Colonic mucosa (tissue), 4 donors: ENCODE results near the gene CBR3. TPM values are rescaled to one million over a fixed set of nuclear protein-coding genes. Genes with fewer than 3 reads are reported as not detected.

Experiments used
- DNase-seq: peaks from one replicate; pipeline ENCODE4 v3.0.0-alpha.2; 2020
- H3K27ac ChIP-seq: fragments of 200-600 bp; one replicate; pipeline ENCODE4 v1.8.0; 2021
- H3K27me3 ChIP-seq: fragments of 200-600 bp; one replicate; pipeline ENCODE4 v1.8.0; 2021
- H3K36me3 ChIP-seq: fragments of 200-600 bp; one replicate; pipeline ENCODE4 v1.8.0; 2021
- H3K4me1 ChIP-seq: fragments of 200-600 bp; one replicate; pipeline ENCODE4 v1.8.0; 2021; ENCODE audit warnings: mild to moderate bottlenecking
- H3K4me3 ChIP-seq: fragments of 200-600 bp; one replicate; pipeline ENCODE4 v1.8.0; 2021
- H3K9ac ChIP-seq, 2 donors: one replicate each; pipeline ENCODE4 v1.7.0; 2013; ENCODE audit warnings: control low read depth in 2 of 2, low read depth in 2 of 2, low read length in 2 of 2
- H3K9me3 ChIP-seq: fragments of 200-600 bp; one replicate; pipeline ENCODE4 v1.8.0; 2021
- CTCF ChIP-seq: fragments of 200-600 bp; IDR thresholded peaks from one replicate; pipeline ENCODE4 v1.8.0; 2022; ENCODE audit warnings: antibody characterized with exemption, mild to moderate bottlenecking
- intact Hi-C: fragments of 100-400 bp; cut with DNase I; formaldehyde crosslinking; loops from one replicate; pipeline ENCODE4 v1.14.1; 2022
- total RNA-seq, 2 donors: library from RNA; stranded (reverse); fragmentation: NEBNext Ultra II Directional in 1 of 2; extraction: Animal tissue kit (Norgen Biotek cat#: 25700) in 1 of 2; gene quantifications; one replicate each; pipeline ENCODE4 v1.2.1, GENCODE V29; 2021
- donor health status: healthy.
- donor health status: DM: no; HTN: no; CAD: no.
- donor health status: DM: no; HTN: no; CAD: no.

CBR3 gene
- total RNA-seq, 2 donors from 2014 or later: 2.2 TPM

- H3K9me3 ChIP-seq: no peaks in the 10 kb centered on the region
- intact Hi-C loops: no loop called here
- H3K36me3 ChIP-seq: no peaks in the 10 kb centered on the region
- H3K4me3 ChIP-seq: no peak overlapping the region
- H3K27me3 ChIP-seq: no peaks in the 10 kb centered on the region
- no peaks in the 10 kb centered on the region for H3K4me1 ChIP-seq
- DNase-seq: no peak
- no peak for TF ChIP-seq CTCF
- no peak overlapping the region for H3K9ac ChIP-seq
- H3K27ac ChIP-seq: no peak overlapping the region
Observed at GRCh38 chr21:36193200-36193599, 58.3 kb downstream of the CBR3 start.

GRCh38 chr21:36194024-36194423 lies 59.1 kb downstream of the CBR3 start:
- Histone ChIP-seq H3K9me3 (no peaks in the 10 kb centered on the region), H3K27me3 (no peaks in the 10 kb centered on the region), H3K27ac (no peak overlapping the region), H3K4me3 (no peak overlapping the region), H3K36me3 (no peaks in the 10 kb centered on the region), H3K4me1 (no peaks in the 10 kb centered on the region), H3K9ac (no peak overlapping the region)
- intact Hi-C loops: no loop called here
- no peak for TF ChIP-seq CTCF
- no peak for DNase-seq

GRCh38 chr21:36195613-36196012 lies 60.7 kb downstream of the CBR3 start:
- Histone ChIP-seq H3K36me3 (no peaks in the 10 kb centered on the region), H3K4me1 (no peaks in the 10 kb centered on the region), H3K9ac (no peak overlapping the region), H3K27ac (no peak overlapping the region), H3K9me3 (no peaks in the 10 kb centered on the region), H3K4me3 (no peak overlapping the region), H3K27me3 (no peaks in the 10 kb centered on the region)
- intact Hi-C loops: no loop called here
- no peak for DNase-seq
- no peak for TF ChIP-seq CTCF

Other genes with a start within 250 kb of the CBR3 start
- 10 to 100 TPM; 14.7 to 22.7 TPM for gene SETD4, start 74.6 kb upstream of the CBR3 start, total RNA-seq
- gene CBR1, start 65.1 kb upstream of the CBR3 start, total RNA-seq: 100 to 1,000 TPM in 1 of 2 donors, 10 to 100 TPM in 1; 81.6 to 131 TPM
- 10 to 100 TPM; 72.5 to 78.8 TPM for gene DOP1B, start 21.7 kb downstream of the CBR3 start, total RNA-seq
- 10 to 100 TPM; 18.5 to 28.9 TPM for gene MORC3, start 185.1 kb downstream of the CBR3 start, total RNA-seq